NCI-H146 treated with DMSO at 0.1 percent for 48 hours (cell line): ENCODE data around the gene NANOS2.
A peak's percentile ranks its signal among the peaks of the same experiment; 100 is the strongest.

ENCODE experiments used
- DNase-seq: peaks from one replicate; lab custom pipeline; 2025; ENCODE audit not compliant: unreplicated experiment; lab: John Stamatoyannopoulos, UW

Gene NANOS2

DNA sequence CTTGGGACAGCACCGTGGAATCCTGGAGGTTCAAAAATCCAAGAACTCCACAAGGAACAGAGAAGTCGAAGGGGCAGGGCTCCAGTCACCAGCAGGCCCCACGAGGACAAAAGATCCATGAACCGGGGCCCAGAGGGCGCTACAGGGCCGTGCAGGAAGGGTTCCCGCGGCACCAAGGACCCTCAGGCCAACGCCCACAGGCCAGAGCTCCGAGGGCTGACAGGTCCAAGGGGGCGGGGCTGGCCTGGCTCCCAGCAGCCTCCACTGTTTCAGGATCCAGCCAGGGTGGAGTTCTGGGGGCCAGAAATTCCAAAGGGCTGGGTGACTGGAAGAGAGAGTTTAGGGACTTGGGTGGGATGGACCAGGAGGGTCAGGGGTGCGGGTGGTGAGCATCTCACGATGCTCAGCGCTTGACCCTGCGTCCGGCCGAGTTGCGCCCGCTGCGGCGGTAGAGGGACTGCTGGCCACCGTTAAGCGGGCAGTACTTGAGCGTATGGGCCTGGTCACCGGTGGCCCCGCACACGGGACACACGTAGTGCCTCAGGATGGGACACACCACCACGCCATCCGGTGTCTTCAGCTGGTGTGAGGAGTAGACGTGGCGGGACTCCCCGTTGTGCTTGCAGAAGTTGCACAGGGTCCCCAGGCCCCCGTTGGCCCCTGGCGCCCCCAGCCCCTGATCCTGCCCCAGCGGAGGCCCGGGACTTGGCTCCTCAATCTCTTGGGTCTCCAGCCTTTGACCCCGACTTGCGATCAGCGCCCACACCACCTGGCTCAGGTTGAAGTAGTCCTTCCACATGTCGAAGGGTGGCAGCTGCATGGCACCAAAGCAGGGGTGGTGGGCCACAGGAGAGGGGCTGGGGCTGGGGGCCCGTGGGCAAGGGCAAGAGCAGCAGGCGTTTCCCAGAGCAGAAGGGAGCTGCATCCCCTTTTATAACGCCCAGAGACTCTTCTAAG is at the start of gene NANOS2:
Gene NANOS2 (minus strand): TSS at position 905 of the 957 bp plus-strand sequence. CDS start 85 bp downstream, at position 820.
- DNase-seq: no peak

DNA sequence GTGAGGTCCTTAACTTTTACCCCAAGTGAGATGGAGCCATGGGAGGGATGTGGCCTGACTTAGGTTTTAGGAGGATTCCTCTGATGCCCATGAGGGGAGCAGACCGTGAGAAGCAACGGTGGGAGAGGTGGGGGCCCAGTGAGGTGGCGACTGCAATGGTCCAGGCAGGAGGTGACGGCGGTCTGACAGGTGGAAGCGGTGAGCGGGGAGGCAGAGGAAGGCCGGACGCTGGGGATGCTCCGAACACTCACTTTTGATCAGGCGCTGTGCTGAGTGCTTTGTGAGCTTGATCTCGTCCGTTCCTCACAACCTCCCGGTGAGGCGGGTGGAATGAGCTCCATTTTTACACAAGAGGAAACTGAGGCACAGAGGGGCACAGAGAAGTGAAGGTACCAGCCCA is 47.4 kb upstream of the NANOS2 start:
- DNase-seq: no peak

DNA sequence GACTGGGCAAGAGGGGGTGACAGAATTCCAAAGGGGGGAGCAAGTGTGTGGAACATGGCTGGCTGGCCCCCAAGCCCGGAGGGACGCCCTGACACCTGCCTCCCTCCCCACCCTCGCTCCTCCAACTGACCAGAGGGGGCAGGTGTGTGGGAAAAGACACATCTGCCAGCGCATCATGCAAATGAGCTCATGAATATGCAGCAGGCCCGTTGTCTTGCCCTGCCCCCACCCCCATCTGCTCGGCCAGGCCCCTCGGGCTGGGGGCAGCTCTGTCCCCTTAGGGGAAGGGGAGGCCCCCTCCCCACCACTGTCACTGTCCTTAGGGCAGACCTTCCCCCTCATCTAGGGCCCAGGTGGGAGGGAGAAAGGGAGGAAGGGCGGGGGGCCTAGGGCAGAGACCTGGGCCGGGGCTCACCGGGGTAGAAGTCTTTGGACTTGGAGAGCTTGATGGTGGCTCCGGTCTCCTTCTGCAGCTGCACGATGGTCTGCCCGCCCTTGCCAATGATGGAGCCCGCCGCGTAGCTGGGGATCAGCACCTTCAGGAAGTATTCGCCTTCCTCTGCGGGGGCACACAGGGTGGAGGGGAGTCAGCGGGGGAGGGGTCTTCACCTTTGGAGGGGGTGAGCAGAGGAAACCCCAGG is 46.1 kb upstream of the NANOS2 start:
- DNase-seq: no peak

DNA sequence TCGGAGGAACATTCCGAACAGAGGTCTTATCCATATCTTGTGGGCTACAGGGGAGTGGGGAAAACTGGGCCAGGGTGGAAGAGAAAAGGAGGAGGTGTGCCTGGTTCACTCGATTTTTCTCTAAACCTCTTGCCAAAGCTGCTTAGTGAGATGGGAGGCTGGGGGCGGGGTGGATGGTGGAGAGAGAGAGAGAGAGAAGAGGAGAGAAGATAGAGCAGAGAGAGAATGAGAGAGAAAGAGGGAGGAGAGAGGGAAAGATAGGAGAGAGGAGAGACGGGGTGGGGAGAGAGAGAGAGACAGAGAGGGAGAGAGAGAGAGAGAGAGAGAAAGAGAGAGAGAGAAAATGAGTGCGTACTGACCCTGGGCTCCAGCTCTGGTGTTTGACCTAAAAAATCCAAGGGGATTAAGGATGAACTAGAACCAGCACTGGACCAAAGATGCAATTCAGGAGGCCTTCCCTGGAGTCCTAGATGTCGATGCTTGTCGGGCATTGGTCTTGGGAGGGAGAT is 45.0 kb upstream of the NANOS2 start:
- DNase-seq: no peak

DNA sequence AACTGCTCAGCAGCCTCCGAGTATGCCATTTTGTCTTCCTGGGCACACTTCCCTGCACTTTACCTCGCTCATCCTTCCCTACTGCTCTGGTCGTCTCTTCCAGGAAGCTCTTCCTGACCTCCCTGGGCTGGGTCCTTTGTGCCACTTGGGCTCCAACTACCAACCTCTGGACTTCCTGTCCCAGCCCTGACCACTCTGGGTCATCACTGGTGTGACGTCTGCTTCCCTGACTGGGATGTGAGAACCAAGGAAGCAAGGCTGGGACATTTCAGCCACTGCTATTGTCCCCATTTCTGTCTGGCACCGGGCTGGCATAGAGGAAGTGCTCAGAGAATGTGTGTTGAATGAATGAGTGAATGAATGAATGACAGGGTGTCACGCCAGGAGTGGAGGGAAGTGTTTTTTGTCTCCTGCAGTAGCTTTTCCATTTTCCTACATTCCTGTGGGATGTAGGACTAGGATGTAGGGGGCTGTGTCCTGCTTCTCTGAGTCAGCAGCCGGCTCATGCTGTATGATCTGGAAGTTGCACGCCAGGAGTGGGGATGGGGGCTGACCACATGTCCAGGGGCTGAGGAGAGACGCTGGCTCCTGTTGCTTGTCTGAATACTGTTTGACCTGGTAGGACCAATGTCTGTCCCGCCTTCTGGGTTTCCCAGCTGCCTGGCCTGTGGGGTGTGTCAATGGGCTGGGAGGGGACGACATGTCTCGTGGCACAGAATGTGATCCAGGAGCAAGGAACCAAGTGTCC is 44.4 kb upstream of the NANOS2 start:
- DNase-seq: no peak

DNA sequence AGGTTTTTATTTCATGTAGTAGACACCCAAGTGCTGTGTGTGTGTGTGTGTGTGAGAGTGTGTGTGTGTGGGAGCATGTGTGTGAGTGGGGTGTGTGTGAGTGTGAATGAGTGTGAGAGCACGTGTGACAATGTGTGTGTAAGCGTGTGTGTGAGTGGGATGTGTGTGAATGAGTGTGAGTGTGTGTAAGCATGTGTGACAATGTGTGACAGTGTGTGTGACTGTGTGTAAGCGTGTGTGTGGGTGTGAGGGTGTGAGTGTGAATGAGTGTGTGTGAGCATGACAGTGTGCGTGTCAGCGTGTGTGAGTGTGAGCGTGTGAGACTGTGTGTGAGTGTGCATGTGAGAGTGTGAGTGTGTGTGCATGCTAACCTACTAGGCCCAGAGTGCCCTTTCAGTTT is 43.7 kb upstream of the NANOS2 start:
- no peak for DNase-seq

DNA sequence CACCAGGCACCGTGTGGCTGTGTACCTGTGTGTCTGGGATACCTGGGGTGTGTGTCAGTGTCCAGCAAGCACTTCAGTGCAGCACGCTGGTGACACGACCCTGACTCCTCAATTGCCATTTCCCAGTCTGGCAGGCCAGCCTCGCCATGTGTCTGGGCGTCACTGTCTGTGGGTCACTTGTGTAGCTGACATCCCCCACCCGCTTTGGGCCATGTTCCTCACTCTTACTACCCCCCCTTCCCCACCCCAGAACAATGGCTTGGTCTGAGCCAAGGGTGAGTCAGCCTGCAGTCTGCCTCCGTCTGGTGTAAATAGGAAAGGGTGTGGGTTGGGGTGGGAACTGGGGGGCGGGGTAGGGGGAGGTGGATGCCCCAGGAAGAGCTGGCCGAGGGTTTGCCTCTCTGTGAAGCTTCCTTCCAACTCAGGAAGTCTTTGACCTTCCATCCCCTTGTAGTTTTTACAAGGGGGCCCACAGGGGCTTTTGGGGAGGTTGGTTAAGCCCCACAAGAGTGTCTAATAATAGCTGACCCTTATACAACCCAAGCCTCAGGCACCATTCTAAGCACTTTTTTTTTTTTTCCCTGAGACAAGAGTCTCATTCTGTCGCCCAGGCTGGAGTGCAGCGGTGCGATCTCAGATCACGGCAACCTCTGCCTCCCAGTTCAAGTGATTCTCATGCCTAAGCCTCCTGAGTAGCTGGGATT is 41.5 kb upstream of the NANOS2 start:
- no peak for DNase-seq

DNA sequence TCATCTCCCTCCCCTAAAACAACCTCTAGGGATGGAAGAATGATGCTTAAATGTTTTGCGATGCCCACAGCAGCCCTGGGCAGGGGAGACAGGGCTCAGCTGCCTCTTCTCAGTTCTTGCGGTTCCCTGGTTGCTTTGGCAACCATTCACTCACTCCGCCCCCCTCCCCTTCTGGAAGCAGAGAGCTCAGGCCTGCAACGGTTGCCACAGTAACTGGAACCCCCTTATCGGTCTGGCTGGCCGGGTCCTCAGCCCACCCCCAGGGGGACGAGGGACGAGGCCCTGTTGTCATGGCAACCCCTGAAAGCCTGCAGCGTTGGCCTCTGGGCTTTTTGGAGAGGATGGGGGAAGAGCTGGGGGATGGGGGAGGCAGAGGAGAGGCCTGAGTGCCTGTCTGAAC is 39.6 kb upstream of the NANOS2 start:
- no peak for DNase-seq

DNA sequence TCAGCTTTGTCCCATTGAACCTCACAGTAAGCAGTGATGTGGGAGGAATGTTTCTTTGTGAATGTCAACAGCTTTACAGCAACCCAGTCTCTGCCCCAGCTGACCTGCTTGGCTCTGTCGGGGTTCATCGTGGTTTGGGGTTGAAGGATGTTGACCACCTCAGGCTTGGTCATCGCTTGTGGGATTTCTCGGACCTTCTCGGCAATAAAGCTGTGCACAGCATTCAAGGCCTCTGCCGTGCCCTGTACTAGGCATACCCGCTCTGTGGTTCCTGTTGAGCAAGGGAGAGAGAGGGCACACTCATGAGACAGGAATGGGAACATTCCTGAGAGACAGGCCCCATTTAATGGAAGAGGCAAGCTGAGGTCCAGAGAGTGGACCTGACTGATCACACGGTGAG is 39.1 kb upstream of the NANOS2 start:
- DNase-seq: no peak

DNA sequence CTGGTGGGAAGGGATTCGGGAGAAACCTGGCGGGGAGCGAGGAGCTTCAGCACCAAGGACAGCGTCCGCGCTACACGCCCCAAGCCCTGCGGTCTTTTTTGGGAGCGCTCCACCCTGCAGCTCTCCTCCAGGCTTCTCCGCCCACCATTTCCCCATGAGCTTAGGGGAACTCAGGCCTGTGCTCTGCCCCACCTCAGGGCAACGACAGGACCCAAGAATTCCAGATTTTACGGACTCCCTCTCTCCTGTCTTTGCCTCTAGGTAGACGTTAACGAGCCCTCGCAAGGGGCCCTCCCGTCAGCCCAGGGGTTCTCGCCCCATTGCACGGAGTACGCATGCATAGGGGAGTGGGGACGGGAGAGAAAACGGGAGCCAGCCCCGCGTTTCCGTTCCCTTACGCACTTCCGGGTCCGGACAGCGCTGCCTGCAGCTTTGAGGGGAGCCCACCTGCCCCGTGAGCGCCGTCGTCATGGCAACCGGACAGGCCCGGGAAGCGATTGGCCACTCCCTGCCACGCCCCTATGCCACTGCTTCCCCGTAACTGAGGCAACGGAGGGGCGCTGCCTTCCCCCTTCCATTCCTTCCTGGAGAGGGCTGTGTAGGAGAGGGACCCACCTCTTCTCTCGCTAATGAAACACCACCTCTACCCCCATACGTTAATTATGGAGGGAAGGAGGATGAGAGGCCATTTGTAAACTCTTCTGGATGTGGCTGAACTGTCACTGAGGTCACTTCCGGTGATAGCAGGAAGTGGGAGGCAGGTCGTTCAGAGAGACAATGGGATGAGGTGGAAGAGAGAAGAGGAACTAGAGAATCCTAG is 38.3 kb upstream of the NANOS2 start:
- DNase-seq: peak; percentile 93

DNA sequence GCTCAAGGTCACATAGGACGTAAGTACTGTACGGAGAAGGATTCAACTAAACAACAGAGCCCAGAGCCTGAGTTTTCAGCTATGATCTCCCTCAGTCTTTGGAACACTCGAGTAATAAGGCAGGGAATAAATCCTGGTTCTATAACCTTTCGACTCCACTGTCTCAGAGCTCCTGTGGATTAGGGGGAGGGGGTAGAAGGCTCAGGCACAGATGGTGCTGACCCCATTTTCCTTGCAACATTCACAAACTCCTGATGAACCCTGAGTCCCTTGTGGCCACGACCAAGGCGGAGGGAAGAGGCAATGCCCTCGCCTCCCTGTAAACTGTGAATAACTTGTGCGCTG is 37.7 kb upstream of the NANOS2 start:
- DNase-seq: no peak

DNA sequence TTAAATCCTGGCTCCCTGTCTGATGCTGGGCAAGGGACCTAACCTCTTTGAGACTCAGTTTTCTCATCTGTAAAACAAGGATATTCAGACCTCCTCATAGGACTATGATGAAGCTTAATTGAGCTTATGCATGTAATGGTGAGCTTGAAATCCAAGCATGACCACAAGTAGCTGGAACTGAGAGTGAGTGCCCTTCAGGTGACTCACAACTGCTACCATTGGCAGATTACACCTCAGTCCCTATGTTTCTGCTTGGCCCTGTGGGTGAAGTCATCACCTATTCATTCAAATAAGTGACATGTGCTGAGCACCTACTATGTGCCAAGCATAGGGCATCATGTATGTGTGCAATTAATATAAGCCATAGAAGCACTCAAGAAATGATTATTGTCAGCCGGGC is 33.3 kb upstream of the NANOS2 start:
- no peak for DNase-seq

DNA sequence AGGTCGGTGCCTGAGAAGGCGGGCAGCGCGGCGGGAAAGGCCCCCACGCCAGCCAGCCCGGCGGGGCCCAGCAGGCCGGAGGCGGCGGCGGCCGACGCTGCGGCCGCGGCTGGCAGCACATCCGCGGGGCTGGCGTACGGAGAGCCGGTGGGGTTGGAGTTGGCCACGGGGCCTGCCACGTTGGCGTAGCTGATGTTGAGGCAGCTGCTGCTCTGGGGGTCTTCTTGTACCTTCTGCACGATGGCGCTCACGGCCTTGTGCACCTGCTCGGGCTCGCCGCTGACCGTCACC is 25.9 kb upstream of the NANOS2 start:
- DNase-seq: no peak

DNA sequence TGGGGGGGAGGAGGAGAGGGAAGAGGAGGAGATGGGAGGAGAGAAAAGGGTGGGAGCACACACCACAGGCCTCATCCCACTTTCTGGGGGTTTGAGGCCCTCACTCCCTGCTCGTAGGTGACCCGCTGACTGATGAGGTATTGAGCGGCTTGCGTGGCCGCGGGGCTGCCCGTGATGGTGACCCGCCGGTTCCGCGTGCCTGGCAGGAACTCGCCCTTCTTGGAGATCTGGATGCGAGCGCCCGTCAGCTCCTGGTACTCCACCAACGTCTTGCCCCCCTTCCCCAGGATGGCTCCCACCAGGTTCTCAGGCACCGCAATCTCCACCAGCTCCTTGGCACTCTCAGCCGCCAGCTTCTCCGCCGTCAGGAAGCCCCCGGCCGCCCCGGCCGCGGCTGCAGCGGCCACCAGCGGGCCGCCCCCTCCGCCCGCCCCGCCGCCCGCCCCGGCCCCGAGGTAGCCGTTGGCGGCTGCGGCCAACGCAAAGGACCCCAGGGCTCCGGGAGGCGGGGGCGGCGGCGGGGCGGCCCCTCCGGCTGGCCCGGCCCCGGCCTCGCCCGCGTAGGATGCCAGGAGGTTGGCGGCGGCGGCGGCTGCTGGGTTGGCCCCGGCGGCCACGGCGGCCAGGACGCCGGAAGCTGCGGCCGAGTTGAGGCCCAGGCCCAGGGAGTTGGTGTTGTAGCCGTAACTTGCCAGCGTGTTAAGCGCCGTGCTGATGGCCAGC is 25.4 kb upstream of the NANOS2 start:
- DNase-seq: no peak

DNA sequence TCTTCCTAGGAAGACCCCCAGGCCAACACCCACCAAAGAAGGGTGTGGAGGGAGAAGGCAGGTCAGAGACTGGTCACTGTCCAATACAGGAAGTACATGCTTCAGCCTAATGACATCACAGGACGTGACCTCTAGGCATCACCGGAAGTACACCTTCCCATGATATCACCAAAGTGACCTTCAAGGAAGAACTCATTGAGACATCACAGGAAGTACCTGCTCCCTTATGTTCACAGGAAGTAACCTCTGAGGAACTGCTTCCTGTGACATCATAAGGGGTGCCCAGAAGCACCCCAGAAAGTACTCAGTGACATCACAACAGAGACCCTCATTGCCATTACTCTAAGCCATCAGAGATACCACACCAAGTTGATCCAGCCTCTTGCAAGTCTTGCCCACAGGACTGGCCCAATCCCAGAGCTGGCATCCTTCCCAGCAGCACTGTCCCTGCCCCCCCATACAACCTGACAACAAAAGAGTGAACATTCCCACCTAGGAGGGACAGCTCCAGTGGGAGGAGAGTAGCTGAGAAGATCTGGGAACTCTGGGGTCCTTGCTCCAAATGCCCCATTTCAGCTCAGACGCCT is 24.2 kb upstream of the NANOS2 start:
- no peak for DNase-seq

DNA sequence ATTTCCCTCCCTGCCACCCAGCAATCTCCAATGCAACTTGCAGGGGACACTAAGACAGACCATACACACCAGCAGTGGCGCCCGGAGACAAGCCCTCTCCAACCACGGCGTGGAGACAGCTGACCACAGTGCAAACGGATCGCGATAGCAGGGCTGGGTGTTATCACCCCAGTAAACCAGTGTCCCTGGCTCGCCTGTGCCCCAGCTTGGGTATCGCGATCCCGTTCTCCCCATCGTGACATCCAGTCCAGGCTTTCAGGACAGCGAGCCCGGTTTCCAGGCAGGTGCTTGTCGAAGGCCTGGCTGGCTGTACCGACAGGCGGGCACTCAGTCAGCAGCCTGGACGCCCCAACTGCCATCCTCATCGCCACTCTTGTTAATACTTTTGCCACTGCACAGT is 20.7 kb upstream of the NANOS2 start:
- no peak for DNase-seq

DNA sequence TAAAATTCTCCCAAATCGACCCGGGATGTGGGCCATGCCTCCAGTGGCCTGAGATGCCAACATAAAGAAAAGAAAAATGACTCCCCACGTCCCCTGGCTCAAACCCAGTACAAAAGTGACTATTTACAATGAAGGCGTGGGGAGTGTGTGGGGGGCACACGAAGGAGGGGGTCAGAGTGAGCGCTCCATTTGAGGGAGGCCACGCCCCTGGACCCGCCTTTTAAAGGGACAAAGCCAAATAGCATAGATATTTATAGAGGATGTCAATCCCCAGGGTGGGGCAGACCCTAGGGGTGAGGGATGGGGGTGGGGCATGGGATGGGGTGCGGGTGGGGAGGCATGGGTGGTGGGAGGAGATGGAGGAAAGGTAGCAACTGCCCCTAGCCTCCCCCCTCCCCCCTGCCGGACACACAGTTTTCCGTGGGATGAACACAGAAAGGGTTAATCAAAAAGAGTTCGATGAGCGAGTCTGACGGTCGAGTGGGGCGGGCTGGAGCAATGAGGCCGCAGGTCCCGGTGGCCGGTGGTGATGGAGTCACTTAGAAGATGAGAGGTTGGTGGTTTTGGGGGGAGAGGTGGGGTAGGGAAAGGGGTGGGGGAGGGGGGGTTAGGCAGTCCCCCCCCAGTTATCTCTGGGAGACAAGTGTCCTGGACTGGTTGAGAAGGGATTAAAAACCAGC is 20.1 kb upstream of the NANOS2 start:
- no peak for DNase-seq

DNA sequence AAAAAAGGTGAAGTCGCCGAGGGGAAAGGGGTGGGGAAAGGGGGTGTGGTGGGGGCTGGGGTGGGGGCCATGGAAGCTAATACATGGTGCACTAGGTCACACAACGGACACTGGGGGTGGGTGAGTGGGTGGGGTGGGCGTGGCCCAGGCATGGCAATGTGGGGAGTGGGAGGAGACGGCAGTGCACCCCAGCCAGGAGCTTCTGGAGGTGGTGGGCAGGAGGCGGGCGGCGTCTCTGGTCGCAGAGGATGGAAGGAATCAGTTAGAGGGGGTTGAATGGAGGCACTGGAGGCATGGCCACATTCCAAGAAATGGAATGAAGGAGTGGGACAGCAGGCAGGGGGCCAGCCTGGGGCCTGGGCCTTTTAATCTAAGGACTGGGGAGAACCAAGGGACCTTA is 19.2 kb upstream of the NANOS2 start:
- DNase-seq: no peak

DNA sequence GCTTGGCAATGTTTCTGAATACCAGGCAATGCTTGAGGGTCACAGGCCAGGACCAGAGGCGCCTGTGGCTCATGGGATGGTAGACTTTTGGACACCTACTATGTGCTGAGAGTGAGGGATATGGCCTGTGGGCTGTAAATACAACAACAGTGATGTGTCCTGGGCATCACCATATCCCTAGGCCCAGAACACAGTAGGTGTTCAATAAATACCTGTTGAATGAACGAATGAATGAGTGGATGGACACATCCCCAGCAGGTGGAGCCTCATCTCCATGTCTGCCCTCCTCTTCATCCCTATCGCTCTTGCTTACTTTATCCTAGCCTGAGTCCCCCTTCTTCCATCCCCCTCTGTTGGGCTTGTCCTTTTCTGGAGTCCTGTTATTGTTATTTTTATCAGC is 16.5 kb upstream of the NANOS2 start:
- no peak for DNase-seq
